HG03060 (cell line): ENCODE data around the gene MPP2.
"Not testable (repeated sequence)": the region's sequence is repeated elsewhere in the genome, so short reads cannot be mapped to it uniquely, and the experiment has no call there.

Experiments used
- ATAC-seq: cut with Tn5 transposase; IDR thresholded peaks from one replicate; pipeline ENCODE4 v1.9.1; 2021; ENCODE audit warnings: low read depth, moderate number of reproducible peaks; ENCODE audit not compliant: unreplicated experiment

MPP2 gene

DNA sequence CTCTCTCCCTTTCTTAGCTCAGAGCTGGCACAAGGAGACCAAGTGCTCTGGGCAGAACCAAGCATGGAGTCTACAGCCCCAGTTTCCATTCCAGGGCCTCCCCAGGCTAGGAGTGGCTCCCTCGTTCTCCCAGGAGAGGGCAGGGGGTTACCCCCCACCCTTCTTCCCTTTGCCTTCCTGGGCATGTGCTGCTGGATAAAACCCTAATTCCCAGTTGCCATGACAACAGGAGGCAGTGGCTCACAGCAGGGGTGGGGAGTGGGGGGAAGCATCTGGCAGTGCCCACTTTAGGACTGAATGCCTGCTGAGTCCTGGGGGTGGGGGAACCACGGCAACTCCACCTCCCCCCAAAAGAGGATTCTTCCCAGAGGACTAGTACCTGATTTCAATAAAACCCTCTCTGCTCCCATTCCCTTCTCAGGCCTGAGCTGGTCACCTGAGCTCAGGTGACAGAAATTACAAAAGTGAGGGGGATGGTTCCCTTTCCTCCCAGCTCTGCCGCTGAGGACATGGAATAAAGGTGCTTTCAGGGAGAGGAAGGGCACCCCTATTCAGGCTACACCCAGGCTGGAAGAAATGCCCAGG lies 1.8 kb downstream of the MPP2 start:
- no peak for ATAC-seq

DNA sequence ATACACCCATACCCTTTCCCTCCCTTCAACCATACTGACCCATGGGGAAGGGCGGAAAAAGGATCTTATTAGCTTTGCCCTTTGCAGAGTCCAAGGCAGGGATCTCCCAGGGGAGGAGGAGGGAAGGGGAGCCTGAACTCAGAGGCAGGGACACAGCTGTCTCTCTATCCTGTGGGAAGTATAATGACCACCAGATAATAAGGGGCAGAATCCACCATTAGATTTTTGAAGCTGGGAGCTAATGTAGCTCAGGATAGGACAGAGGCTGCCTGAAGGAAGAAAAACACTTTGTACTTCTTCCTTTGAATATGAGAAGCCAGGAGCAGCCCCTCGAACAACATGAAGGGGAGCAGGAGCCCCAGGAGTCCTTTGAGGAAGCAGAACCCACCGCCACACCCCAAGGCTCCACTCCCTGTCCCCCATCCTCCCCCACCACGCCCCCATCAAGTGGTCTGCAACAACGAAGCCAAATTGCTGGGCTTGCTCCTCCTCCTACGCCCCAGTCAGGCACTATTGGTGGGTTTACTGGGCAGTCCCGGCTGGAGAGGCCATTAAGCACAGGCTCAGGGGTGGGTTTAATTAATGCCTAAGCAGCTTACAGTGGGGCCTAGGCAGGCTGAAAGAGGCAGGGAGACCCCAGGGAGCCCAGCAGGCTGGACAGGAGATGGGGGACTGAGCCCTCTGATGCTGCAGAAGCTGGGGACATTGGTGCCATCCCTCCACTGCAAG lies 5.3 kb downstream of the MPP2 start:
- ATAC-seq: no peak

DNA sequence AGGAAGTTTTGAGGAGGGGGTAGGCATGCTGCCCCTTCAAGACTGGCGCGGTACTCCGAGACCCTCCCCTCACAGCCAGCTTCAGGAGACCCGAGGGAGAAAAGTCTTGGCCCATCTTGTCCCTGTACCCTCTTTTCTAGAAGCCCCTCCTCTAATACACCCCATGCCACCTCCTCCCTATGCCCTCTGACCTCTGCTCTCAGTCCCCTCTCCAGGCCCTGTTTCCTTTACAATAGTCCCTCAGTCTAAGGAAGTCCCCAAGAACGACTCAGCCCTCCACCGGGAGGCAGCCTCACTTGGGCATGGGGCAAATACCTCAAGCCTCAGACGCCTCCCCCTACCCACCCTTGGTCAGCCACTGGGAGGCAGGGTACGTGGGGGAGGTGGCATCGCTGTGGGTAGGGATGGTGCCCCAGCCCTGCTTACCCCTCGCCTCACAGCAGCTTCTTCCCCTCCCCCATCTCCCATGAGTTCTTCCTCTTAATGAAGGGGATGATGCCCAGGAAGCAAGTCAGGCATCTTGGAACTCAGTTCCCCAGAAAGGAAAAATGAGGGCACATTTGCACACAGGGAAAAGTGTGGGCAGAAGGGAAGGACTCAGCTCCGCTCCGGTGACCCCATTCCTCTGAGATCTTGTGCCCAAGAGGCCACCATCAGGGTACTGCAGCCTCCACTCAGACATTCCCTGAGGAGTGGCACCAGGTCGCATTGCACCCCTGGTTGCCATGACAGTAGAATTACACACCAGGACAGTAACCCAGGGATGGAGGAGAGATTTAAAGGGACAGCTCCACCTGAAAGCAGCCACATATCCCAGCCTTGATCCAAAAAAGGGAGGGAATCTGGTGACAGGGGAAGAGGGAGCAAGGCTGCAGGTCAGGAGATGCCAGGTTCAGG lies 6.2 kb downstream of the MPP2 start:
- ATAC-seq: no peak

DNA sequence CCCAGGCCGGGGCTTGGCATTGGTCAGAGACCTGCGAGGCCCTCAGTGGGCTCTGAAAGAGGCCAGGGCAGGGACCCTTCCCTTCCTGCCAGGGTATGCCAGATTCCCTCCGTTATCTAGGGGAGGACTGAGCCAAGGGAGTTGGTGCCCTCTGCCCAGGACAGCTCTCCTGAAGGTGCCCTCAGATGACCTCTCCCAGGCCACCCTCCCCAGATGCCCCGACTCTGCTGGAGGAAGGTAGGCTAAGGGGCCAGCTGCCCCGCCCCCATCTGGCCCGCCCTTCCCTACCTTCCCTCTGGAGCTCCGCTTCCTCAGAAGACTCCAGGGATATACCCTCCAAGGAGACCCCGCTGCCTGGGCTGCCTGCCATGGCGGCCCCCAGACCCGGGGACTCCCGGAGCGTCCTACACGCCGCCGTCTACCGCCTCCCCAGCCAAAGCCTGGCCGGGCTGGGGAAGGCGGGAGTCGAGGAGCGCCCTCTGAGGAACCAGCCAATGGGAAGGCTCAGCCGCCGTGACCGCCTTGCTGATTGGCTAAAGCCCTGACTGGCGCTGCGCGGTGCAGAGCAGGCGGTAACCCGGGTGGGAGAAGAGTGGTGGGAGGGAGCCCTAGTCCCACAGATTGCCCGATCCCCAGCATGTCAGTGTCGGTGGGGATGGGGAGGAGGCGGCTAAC lies 7.0 kb downstream of the MPP2 start:
- ATAC-seq: no peak

DNA sequence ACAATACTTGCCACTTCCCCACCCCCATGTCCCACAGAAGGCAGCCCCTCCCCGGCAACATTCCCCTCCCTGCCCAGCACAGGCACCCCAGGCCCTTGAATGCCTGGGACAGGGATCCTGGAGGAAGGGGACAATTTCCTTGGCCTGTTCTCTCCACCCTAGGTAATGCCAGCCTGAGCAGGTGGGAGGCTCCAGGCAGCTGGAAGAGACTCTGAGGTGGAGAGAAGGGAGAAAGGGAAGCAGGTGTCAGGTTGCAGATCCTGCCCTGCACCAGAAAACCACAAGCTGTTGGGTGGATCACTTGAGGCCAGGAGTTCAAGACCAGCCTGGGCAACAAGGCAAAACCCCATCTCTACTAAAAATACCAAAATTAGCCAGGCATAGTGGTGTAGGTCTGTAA lies 8.9 kb downstream of the MPP2 start:
- no peak for ATAC-seq

DNA sequence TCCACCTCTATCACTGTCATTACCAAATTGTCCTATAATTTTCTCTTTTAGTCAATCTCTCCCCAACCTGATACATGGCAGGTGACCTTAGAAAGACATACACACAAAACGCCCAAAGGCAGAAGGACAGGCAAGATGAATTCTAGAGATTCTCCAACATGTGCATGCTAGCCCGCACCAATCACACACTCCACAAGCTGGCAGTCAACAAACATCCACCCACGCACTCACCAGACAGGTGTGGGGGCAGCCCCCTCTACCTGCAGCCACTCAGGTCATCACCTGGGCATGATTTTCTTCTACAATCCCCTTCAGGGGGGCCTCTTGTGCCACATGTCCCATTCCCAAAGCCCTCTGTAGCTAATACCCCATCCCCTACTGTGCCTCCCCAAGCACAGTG lies 9.5 kb downstream of the MPP2 start:
- no peak for ATAC-seq

DNA sequence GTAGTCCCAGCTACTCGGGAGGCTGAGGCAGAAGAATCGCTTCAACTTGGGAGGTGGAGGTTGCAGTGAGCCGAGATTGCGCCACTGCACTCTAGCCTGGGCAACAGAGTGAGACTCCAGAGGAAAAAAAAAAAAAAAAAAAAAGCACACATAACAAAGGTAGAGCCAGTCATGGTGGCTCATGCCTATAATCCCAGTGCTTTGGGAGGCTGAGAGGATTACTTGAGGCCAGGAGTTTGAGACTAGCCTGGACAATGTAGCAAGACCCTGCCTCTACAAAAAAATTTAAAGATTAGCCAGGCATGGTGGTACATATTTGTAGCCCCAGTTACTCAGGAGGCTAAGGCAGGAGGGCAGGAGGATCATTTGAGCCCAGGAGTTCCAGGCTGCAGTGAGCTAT lies 12.8 kb downstream of the MPP2 start:
- ATAC-seq: not testable (repeated sequence)

DNA sequence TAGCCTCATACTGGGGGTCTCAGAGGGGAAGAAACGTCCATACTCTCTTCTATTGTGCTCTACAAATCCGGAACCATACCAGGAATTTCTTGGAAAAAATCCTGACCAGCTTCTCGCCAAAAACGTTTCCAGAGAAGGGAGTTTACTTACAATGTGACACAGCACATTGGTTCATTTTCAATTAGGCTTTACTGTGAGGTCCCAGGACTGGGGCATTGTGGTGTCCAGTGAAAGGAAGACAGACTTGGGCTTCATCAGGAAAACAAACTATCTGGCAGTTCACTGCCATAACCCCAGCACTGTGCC lies 14.7 kb downstream of the MPP2 start:
- no peak for ATAC-seq

DNA sequence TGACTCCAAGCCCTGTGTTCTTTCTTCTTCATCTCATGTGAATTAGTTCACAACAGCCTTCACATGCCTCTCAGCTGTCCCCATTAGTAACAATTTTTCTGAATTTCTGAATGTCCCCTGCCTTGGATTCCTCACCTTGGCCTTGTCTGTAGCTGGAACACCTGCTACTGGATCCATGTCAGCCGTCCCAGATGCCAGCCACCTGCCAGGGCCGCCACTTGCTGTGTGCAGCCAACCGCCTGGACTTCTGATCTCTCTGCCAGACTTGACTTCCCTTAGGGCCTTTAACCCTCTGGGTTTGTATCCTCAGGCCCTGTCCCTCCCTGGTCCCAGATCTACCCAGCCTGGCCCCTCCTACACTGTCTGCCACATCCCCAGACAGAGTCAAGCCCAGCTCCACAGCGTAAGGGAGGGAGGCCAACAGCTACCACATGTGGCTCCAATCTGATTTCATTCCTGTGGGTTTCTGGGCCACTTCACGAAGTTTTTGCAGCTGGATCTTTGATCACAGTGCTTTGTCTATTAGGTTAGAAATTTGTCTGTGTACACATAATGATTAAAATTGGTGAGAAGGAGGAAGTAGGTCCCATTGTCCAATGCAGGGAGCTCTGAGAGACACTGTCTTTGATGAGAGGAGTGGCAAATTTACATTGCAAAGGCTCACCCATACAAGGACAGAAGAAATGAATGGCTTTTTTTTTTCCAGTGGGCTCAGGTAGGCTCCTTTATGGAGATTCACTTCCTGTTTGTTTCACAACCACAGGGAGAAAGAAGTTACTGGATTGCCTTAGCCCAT lies 15.3 kb downstream of the MPP2 start:
- ATAC-seq: no peak

DNA sequence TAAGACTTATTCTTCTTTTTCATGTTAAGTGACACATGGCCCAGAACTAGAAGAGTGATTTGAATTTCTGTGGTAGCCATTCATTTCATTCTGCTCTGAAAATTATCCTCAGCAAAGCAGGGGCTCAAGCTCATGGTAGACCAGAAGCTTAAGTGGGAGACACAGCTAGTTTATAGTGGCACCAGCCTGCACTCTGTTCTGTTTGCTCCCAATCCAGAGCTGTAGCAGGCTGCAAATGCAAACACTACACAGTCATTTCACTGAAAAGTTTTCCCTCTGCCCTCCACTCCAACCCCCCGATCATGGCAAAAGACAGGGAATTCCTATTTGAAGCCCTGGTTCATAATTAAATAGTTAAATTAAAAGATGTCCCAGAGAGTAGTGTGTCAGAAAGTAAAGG lies 17.1 kb downstream of the MPP2 start:
- ATAC-seq: no peak

DNA sequence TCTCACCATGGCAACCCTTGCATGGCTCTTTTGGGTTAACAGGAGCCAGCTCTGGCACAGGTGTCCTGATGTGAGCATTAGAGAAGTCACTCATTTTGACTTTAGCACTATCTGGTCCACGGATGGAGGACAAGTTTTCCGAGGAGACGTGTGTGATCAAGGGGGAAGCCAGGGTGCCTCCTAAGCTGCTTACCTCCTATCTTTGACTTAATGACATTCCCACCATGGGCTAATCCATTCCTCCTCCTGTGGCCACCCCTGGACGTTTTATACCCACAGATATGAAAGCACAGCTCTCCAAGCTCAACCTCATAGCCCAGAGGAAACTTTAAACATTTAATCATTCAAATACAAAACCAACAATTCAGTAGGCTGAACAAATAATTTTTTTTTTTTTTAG lies 18.8 kb downstream of the MPP2 start:
- no peak for ATAC-seq

DNA sequence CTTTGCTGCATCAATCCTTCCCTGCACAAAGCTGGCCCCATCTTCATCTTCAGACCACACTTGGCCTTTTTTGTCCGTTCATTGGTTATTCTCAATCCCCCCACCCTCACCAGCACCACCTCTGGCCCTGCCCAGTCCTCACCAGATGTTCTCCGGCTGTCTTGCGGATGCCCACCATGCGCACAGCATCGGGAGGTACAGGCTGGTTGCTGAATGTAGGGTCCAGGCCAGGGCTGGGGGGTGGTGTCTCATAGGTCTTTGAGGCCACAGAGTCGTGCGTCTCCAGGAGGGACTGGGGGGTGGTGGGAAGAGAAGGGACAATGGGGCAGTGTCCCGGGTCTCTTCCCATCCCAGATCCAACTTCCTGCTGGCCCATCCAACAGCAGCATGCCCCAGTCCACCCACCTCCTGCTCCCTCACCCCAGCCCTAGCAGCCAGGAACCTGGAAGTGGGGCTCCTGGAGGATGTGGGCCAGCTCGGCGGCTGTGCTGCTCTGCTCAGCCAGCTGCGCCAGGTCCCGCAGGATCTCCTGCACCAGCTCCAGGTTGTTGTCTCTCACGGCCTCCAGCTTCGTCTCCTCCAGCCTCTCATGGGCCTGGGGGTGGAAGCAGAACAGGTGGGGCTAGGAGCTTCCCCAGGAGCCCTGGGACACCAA lies 24.4 kb downstream of the MPP2 start:
- no peak for ATAC-seq

DNA sequence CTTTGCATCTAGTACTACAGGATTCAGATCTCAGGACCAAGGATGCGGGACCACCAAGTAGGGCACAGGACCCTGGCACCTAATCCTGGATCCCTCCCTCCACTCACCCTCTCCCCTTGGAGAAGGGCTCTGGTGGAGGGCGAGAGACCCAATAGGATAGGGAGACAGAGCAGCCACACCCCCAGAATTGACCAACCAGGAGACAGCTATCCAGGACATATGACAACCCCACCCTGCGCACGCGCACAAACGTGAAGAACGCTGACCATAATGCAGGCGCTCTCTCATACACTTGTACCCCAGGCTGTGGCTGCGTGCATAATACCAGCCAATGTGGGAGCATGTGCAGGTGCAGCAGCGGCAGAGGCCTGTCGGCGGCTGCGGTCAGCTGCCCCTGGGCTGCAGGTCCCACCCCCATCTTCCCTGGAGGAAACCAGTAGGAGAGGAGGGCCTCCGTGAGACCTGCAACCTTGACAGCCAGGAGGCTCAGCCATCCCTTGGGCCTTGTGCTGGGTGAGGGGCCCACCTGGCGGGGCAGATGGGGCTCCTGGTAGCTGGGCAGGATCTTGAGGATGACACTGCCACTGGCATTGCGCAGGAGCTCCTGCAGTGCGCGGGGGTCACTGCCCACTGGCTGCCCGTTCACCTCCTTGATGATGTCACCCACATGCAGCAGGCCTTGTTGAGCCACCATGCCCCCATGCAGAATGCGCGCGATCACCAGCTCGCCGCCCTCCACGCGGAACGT lies 25.4 kb downstream of the MPP2 start:
- ATAC-seq: no peak

DNA sequence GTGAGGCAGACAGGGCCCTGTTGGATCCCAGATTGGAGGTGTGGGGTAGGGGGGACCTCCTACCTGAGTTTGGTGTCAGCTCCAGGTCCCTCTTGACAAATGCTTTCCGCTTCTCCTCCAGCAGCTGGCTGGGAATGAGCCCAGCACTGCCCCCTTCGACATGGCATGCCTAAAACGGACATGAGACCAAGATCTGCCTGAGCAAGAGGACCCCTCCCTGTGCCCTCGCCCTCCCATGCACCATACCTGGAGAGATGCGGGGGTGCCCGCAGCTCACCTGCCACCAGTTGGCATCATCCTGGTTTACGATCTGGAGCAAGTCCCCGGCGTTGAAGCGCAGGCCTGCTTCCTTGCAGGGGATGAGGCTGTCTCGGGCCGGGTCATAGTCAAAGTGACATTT lies 26.2 kb downstream of the MPP2 start:
- no peak for ATAC-seq

DNA sequence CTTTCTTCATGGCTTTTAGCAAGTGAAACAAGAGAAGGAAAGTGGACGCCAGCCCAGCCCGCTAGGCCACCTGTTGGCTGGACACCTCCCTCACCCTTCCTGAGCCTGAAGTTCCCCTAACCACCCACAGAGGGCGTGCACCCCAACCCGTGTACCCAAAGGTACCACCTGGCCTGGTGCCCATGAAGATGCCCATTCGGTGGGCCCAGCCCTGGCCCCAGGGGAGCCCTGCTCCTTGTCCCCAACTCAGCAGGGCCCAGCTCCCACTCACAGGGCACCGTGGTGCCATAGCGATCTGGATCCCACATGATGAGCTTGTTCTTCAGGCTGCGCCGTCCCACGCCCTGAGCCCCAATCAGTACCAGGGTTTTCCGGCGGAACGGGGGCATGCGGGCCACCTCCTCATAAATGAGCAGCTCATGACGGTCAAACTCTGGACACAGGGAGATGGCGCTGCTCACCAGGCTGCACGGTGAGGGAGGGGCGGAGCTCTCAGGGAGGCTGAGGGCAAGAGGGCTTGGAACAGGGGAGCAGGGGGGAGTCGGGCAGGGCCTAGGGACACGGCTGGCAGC lies 26.8 kb downstream of the MPP2 start:
- ATAC-seq: no peak

DNA sequence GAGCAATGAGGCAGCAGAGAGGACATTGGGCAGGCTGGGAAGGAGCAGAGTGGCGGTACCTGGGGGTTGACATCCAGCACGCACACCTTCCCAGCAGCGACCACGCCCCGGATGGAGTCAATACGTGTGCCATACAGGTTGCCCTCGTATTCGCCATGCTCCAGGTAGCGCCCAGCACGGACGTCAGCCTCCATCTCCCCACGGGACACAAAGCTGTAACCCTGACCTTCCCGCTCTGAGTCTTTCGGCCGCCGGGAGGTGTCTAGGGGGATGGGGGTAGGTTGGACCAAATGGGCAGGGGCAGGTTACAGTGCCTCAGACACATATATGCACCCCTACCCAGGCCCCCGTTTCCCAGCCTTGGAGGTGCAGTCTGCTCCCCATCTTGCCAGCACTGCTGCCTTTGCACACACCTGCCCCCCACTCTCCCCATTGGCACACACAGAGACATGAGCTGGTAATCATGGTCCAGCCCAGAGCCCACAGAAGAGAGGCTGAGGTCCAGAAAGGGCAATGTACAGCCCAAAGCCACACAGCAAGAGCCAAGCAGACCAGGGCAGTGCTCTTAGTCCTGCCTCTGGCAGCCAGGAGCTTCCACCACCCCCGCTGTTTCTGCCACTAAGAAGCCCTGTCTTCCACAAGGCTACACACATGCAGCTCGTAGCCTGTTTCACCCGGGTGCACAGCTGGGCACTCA lies 27.5 kb downstream of the MPP2 start:
- ATAC-seq: no peak

DNA sequence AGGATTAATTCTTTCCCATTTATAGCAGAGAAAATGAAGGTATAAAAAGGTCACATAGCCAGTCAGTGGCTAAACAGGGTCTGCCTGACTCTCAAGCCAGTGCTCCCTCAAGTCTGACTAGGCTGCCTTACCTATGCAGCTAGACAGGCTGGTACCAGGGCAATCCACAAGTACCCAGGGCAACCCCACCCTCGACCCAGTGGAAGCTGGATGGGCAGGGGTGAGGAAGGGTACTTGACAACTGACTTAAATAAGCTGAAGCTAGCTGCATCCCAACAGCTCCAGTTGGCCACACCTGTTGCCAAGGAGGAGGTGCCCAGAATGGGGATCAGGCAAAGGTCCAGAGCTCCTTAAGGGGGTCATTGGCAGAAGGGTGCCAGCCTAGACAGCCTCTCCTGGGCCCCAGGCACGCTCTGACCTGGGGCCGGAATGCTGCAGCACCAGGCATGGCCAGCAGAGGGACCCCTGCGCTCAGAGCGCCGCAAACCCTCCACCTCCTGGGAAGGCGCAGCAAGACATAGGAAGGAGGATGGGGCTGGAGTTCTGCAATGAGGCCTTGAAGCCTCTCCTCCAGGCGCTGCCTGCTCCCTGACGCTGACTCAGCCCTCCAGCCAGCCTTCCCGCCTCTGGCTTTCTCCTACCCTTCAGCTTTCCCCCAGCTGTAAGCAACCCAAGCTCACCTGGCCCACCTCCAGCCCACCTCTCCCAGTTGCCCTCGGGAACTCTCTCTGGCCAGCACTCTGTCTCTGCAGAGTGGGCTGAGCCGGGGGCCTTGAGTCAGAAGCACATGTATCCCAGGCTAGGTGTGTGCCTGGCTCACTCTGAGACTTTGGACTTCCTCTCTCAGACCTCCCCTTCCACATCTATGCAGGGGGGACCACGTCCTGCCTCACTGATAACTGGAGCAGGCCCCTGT lies 28.8 kb downstream of the MPP2 start:
- no peak for ATAC-seq
